Endodermal cell (in vitro differentiated cells): ENCODE data around the gene SDF2L1. TPM values are rescaled to one million over a fixed set of nuclear protein-coding genes. Genes with fewer than 3 reads are reported as not detected.

Experiments
- DNase-seq: peaks from one replicate; pipeline ENCODE4 v3.0.0-alpha.2; 2017
- H3K27ac ChIP-seq: 2 replicates; pipeline ENCODE4 v1.5.1; 2013; ENCODE audit warnings: mild to moderate bottlenecking, low read depth, low read length, moderate library complexity
- H3K27me3 ChIP-seq: 2 replicates; pipeline ENCODE4 v1.6.1; 2013; ENCODE audit warnings: mild to moderate bottlenecking, low read length, moderate library complexity; ENCODE audit not compliant: insufficient read depth, control insufficient read depth, poor library complexity, severe bottlenecking
- H3K36me3 ChIP-seq: 2 replicates; pipeline ENCODE4 v1.7.0; 2013; ENCODE audit warnings: mild to moderate bottlenecking, low read length, moderate library complexity; ENCODE audit not compliant: control insufficient read depth, insufficient read depth
- H3K4me1 ChIP-seq: one replicate; pipeline ENCODE4 v1.7.0; 2013; ENCODE audit warnings: low read length; ENCODE audit not compliant: control insufficient read depth, insufficient read depth
- H3K4me3 ChIP-seq: 2 replicates; pipeline ENCODE4 v1.5.1; 2013; ENCODE audit warnings: mild to moderate bottlenecking, low read length, moderate library complexity
- H3K9ac ChIP-seq: 2 replicates; pipeline ENCODE4 v1.6.1; 2013; ENCODE audit warnings: mild to moderate bottlenecking, low read length, moderate library complexity; ENCODE audit not compliant: poor library complexity, severe bottlenecking; ENCODE audit errors: extremely low read depth
- H3K9me3 ChIP-seq: 2 replicates; pipeline ENCODE4 v1.6.1; 2013; ENCODE audit warnings: mild to moderate bottlenecking, low read length, moderate library complexity; ENCODE audit not compliant: control insufficient read depth
- H3K27ac Mint-ChIP-seq: 2 replicates; pipeline ENCODE4 v1.8.0; 2020; ENCODE audit warnings: mixed read lengths
- H3K27me3 Mint-ChIP-seq: 2 replicates; pipeline ENCODE4 v1.8.0; 2021; ENCODE audit warnings: mild to moderate bottlenecking, mixed read lengths; ENCODE audit not compliant: insufficient read depth
- H3K36me3 Mint-ChIP-seq: 2 replicates; pipeline ENCODE4 v1.8.0; 2020; ENCODE audit warnings: low read depth, mixed read lengths
- H3K4me1 Mint-ChIP-seq: 2 replicates; pipeline ENCODE4 v1.8.0; 2020; ENCODE audit warnings: mixed read lengths
- H3K4me3 Mint-ChIP-seq: 2 replicates; pipeline ENCODE4 v1.8.0; 2020; ENCODE audit warnings: mild to moderate bottlenecking, moderate library complexity, mixed read lengths
- H3K9me3 Mint-ChIP-seq: 2 replicates; pipeline ENCODE4 v1.8.0; 2020; ENCODE audit warnings: mild to moderate bottlenecking, mixed read lengths
- CTCF ChIP-seq: fragments of 200-600 bp; sonication (generic); conservative IDR thresholded peaks from 2 replicates; pipeline ENCODE4 v1.5.0; 2021; ENCODE audit warnings: antibody characterized with exemption, mild to moderate bottlenecking
- WGBS, 2 experiments: methylation state at CpG; one replicate each; pipeline versions ENCODE4 v1.1.5 to v1.1.7; 2013; ENCODE audit warnings: missing lambda C conversion rate in 2 of 2, mixed read lengths in 1 of 2; ENCODE audit not compliant: insufficient coverage in 1 of 2, insufficient read length in 1 of 2; 5-methylcytosine and 5-hydroxymethylcytosine counted together
- total RNA-seq, 2 donors: library from RNA; stranded (reverse); fragmentation: NEBNext Ultra II Directional in 1 of 2; extraction: Animal tissue kit (Norgen Biotek cat#: 25700) in 1 of 2; gene quantifications; 2 replicates in 1 of 2; 3 replicates in 1 of 2; pipeline ENCODE4 v1.2.1, GENCODE V29; 2021

Gene SDF2L1
- total RNA-seq, 2 donors from 2014 or later, result 30.3 to 61.4 TPM

DNA sequence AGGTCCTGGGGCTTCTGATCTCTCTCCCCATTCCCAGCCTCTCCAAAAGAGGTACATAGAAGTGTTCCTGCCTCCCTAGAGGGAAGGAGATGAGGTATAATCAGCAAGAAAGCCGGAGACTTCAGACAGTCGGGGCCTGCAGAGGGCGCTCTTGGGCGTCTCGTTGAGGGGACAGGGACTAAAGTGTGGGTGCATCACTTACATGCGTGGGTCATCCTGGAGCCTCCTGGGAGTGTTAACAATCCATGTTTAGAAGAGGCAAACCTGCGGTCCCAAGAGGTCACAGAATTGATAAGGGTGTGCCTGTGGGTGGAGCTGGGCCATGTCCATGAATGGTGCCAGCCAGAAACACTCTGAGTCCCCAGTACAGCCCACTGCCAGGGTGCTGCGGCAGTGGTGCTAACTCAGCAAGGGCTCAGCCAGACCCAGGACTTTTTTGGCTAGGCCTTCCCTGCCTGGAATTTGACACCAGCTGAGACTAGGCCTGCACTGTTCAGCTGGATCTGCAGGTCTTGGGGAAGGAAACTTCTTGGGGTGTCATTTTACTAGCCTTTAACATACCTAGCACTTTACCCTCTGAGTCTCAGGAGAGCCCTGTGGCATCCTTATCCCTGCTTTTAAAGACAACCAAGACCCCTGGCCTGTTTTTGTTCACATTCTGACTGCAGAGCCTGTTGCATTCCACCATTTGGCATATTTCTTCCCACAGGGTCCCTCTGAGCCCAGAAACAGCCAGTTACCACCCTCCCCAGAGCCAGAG is 17.8 kb upstream of the SDF2L1 start:
- WGBS, 2 experiments, result 61 to 65% methylated on average over 7 to 8 of the region's 8 CpGs
- Mint-ChIP-seq H3K27ac (no peak overlapping the region), H3K4me3 (no peak overlapping the region), H3K9me3 (peaks cover 2% of the 10 kb centered on the region), H3K4me1 (peaks cover 5% of the 10 kb centered on the region), H3K27me3 (no peaks in the 10 kb centered on the region), H3K36me3 (peaks cover 36% of the 10 kb centered on the region)
- H3K27ac ChIP-seq, result no peak overlapping the region
- H3K27me3 ChIP-seq, result no peaks in the 10 kb centered on the region
- no peak overlapping the region for H3K9ac ChIP-seq
- no peaks in the 10 kb centered on the region for H3K9me3 ChIP-seq
- H3K36me3 ChIP-seq, result peaks cover 53% of the 10 kb centered on the region
- no peak overlapping the region for H3K4me3 ChIP-seq
- no peaks in the 10 kb centered on the region for H3K4me1 ChIP-seq
- TF ChIP-seq CTCF, result peak; percentile 85
- peak; percentile 92 for DNase-seq

DNA sequence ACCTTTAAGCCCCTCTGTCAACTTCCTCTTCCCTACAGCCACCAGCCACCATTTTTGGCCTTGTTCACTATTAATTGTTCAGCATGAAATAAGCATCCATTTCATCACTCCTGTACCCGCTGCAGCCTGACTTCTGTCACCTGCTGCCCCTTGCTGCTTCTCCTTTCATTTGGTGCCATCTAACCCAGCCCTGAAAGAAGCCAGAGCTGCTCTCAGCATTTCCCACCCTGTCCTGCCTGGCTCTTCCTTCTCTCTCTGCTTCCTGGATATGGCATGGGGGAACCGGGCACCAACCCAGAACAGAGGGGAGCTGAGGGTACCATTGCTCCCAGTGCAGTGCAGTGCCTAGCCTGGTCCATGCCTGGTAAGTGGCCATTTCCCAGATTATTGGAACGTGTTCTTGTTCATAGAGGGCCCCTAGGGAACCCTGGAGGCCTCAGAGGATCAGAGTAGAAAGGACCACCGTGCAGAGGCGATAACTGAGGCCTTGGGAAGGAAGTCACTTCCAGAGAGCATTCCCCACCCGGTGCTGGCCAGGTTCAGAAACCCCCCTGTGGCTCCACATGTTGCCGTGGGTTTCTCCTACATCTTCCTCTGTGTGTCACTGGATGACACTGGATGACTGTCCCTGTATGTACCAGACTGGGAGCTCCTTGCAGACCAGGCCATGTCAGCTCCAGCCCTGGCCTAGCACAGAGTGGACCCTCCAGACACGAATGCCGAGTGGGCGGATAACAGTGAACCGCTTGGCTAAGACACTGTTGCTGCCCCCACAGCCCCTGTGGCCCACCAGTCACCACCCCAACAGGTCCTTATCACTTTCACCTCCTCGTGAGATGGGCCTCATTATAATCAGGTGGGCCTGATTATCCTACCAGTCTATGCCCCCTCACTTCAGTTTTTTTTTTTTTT is 17.0 kb upstream of the SDF2L1 start:
- peak overlapping the region; percentile 16 for H3K27ac Mint-ChIP-seq

More for the DNA sequence above, 17.0 kb upstream of the SDF2L1 start:
- H3K27me3 ChIP-seq, result no peaks in the 10 kb centered on the region
- no peak overlapping the region for H3K9ac ChIP-seq
- no peak overlapping the region for H3K27ac ChIP-seq
- H3K4me3 Mint-ChIP-seq, result no peak overlapping the region
- H3K9me3 Mint-ChIP-seq, result peaks cover 2% of the 10 kb centered on the region
- no peaks in the 10 kb centered on the region for H3K4me1 ChIP-seq
- H3K27me3 Mint-ChIP-seq, result no peaks in the 10 kb centered on the region
- H3K4me1 Mint-ChIP-seq, result peaks cover 5% of the 10 kb centered on the region
- H3K36me3 Mint-ChIP-seq, result peaks cover 36% of the 10 kb centered on the region
- no peak for TF ChIP-seq CTCF
- DNase-seq, result no peak
- peaks cover 46% of the 10 kb centered on the region for H3K36me3 ChIP-seq
- H3K4me3 ChIP-seq, result no peak overlapping the region
- H3K9me3 ChIP-seq, result no peaks in the 10 kb centered on the region
- WGBS, 2 experiments, result 93% methylated on average over 6 to 12 of the region's 12 CpGs
